WTC11 (cell line): ENCODE results near the gene FIGNL2.

Experiments used
- AFF4 ChIP-seq: sonication (generic); formaldehyde crosslinking; IDR thresholded peaks from 2 replicates; pipeline ENCODE4 v1.8.1; 2023; ENCODE audit warnings: mild to moderate bottlenecking, missing genetic modification reagents, borderline replicate concordance
- ATF6 ChIP-seq: sonication (generic); formaldehyde crosslinking; IDR thresholded peaks from 2 replicates; pipeline ENCODE4 v1.8.1; 2023; ENCODE audit warnings: mild to moderate bottlenecking, missing genetic modification reagents
- CTCF ChIP-seq: fragments of 200-600 bp; IDR thresholded peaks from 2 replicates; pipeline ENCODE4 v1.8.0; 2022; ENCODE audit warnings: antibody characterized with exemption
- E2F4 ChIP-seq: sonication (generic); formaldehyde crosslinking; IDR thresholded peaks from 2 replicates; pipeline ENCODE4 v1.8.1; 2022; ENCODE audit warnings: low read depth, mild to moderate bottlenecking, moderate library complexity, missing genetic modification reagents, borderline replicate concordance
- ESRRA ChIP-seq: sonication (generic); formaldehyde crosslinking; IDR thresholded peaks from 2 replicates; pipeline ENCODE4 v1.8.1; 2022; ENCODE audit warnings: mild to moderate bottlenecking, missing genetic modification reagents, borderline replicate concordance
- MAX ChIP-seq: sonication (generic); formaldehyde crosslinking; IDR thresholded peaks from 2 replicates; pipeline ENCODE4 v1.8.0; 2022; ENCODE audit warnings: mild to moderate bottlenecking, missing genetic modification reagents
- PRDM15 ChIP-seq: sonication (generic); formaldehyde crosslinking; IDR thresholded peaks from 2 replicates; pipeline ENCODE4 v1.8.0; 2022; ENCODE audit warnings: missing genetic modification reagents
- TCF7 ChIP-seq: sonication (generic); formaldehyde crosslinking; IDR thresholded peaks from 2 replicates; pipeline ENCODE4 v1.8.0; 2022; ENCODE audit warnings: mild to moderate bottlenecking, low read depth, missing genetic modification reagents, moderate library complexity
- TP53 ChIP-seq: sonication (generic); formaldehyde crosslinking; IDR thresholded peaks from 2 replicates; pipeline ENCODE4 v1.8.1; 2023; ENCODE audit warnings: mild to moderate bottlenecking, missing genetic modification reagents
- ZBTB21 ChIP-seq: sonication (generic); formaldehyde crosslinking; IDR thresholded peaks from 2 replicates; pipeline ENCODE4 v1.8.1; 2023; ENCODE audit warnings: mild to moderate bottlenecking, missing genetic modification reagents, borderline replicate concordance
- ZNF263 ChIP-seq: sonication (generic); formaldehyde crosslinking; IDR thresholded peaks from 2 replicates; pipeline ENCODE4 v1.8.1; 2022; ENCODE audit warnings: low read depth, mild to moderate bottlenecking, moderate library complexity, missing genetic modification reagents

- TF ChIP-seq ZNF263 (CRISPR knock-in tag) (no peak), CTCF (no peak), ATF6 (CRISPR knock-in tag) (no peak), AFF4 (no peak), TCF7 (CRISPR knock-in tag) (no peak), E2F4 (CRISPR knock-in tag) (no peak), MAX (CRISPR knock-in tag) (no peak), ESRRA (no peak), PRDM15 (CRISPR knock-in tag) (no peak), TP53 (CRISPR knock-in tag) (no peak), ZBTB21 (no peak)
These were observed 37.0 kb downstream of the FIGNL2 start for GRCh38 chr12:51811203-51812202.
